Activated CD4-positive, alpha-beta T cell treated with anti-CD3 and anti-CD28 coated beads, Interleukin-2, Interleukin-6, amounts not matched to agents 100 ng/mL and 50 ng/mL, durations not matched to agents 16 hours and 8 hours (primary cell): ENCODE measurements around the gene FOXR1.

Experiments used
- DNase-seq: peaks from one replicate; pipeline ENCODE4 v3.0.0-alpha.2; 2020

The FOXR1 gene

GRCh38 chr11:118971646-118972045 lies at the start of gene FOXR1:
Gene FOXR1, plus strand, starts transcription at chr11:118971761. Its CDS starts 171 bp downstream, at chr11:118971932.
- no peak for DNase-seq

GRCh38 chr11:118921929-118922744 lies 49.4 kb upstream of the FOXR1 start:
- no peak for DNase-seq

GRCh38 chr11:118922745-118923627 lies 48.6 kb upstream of the FOXR1 start:
- DNase-seq = no peak

GRCh38 chr11:118923721-118924587 lies 47.6 kb upstream of the FOXR1 start:
- DNase-seq = no peak

- peak; percentile 71 for DNase-seq
Observed at GRCh38 chr11:118924591-118925585, 46.7 kb upstream of the FOXR1 start.

- DNase-seq = no peak
Observed at GRCh38 chr11:118927554-118928100, 43.9 kb upstream of the FOXR1 start.

GRCh38 chr11:118928101-118928869 lies 43.3 kb upstream of the FOXR1 start:
- DNase-seq = peak; percentile 93

- no peak for DNase-seq
Observed at GRCh38 chr11:118928870-118929500, 42.6 kb upstream of the FOXR1 start.

GRCh38 chr11:118929501-118930093 lies 42.0 kb upstream of the FOXR1 start:
- peak; percentile 72 for DNase-seq

- peak; percentile 90 for DNase-seq
Observed at GRCh38 chr11:118930094-118930712, 41.4 kb upstream of the FOXR1 start.

- no peak for DNase-seq
Observed at GRCh38 chr11:118931571-118931970, 40.0 kb upstream of the FOXR1 start.

- DNase-seq = no peak
Observed at GRCh38 chr11:118933486-118933885, 38.1 kb upstream of the FOXR1 start.

- DNase-seq = no peak
Observed at GRCh38 chr11:118935376-118935775, 36.2 kb upstream of the FOXR1 start.

- DNase-seq = no peak
Observed at GRCh38 chr11:118938491-118939403, 32.8 kb upstream of the FOXR1 start.

- DNase-seq = no peak
Observed at GRCh38 chr11:118939404-118939915, 32.1 kb upstream of the FOXR1 start.

GRCh38 chr11:118939953-118940598 lies 31.5 kb upstream of the FOXR1 start:
- peak; percentile 68 for DNase-seq

- DNase-seq = no peak
Observed at GRCh38 chr11:118947091-118947490, 24.5 kb upstream of the FOXR1 start.
